ENCODE measurements around the gene B3GNT8.
"Not testable (repeated sequence)": the region's sequence is repeated elsewhere in the genome, so short reads cannot be mapped to it uniquely, and the experiment has no call there.

The B3GNT8 gene

GRCh38 chr19:41391618-41392017 lies 35.6 kb downstream of the B3GNT8 start:
- no peak for DNase-seq (ENCODE audit: low read depth in 2 of 2)

DNA sequence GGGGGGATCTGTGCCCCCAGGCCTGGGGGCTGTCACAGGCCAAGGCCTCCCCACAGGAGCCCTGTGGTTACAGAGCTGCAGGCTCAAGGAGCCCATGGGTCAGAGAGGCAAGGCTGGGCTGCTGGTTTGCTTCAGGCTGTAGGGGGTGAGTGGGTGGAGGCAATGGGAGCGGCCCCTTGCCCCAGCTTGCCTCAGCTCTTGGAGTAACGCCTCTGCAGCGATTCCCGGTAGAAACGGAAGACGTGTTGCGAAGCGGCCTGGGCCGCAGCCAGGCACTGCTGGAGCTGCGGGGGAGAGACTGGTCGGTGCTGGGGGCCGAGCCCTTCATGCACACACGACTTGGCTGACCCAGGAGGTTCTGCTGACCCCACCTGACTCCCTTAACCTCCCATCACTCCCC lies 40.7 kb downstream of the B3GNT8 start:
- no peak for DNase-seq (ENCODE audit: low read depth in 2 of 2)

- no peak for DNase-seq (ENCODE audit: low read depth in 2 of 2)
Observed at GRCh38 chr19:41384351-41384750, 42.8 kb downstream of the B3GNT8 start.

DNA sequence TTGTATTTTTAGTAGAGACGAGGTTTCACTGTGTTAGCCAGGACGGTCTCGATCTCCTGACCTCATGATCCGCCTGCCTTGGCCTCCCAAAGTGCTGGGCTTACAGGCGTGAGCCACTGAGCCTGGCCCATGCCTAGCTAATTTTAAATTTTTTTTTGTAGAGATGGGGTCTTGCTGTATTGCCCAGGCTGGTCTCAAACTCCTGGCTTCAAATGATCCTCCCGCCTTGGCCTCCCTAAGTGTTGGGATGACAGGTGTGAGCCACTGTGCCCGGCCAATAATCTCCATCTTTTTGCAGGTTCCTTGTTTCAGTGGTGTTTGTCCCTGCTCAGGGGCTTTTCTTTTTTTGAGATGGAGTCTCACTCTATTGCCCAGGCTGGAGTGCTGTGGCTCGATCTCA lies 45.6 kb downstream of the B3GNT8 start:
- not testable (repeated sequence) for DNase-seq (ENCODE audit: low read depth in 2 of 2)

GRCh38 chr19:41377977-41378709 lies 49.0 kb downstream of the B3GNT8 start:
- no peak for DNase-seq (ENCODE audit: low read depth in 2 of 2)

DNA sequence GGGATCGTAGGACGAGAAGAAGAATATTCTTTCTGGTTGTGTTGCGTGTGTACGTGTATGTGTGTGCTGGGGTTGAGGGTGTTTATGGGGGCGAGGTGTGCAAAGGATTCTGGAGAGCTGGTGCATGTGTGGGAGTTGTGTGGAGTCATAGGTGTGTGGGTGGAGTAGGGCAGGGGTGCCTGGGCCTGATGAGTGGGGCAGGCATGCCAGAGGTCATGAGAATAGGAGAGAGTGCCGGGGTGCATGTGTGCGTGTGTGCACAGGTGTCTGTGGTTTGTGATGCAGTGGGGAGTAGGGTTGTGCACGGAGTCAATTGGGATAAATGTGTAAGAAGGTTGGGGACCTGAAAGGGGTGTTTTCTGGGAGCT lies 50.2 kb downstream of the B3GNT8 start:
- DNase-seq (ENCODE audit: low read depth in 2 of 2): no peak

GRCh38 chr19:41376241-41376997 lies 50.8 kb downstream of the B3GNT8 start, which contains the start of gene TMEM91:
TMEM91 (plus strand) TSS chr19:41376533; CDS start chr19:41378310, 1,777 bp downstream.
- no peak for DNase-seq (ENCODE audit: low read depth in 2 of 2)

Data from stimulated activated CD8-positive, alpha-beta memory T cell treated with anti-CD3 and anti-CD28 coated beads, Interleukin-2, amount 100 ng/mL, for 48 hours (primary cell).